Measurements from ENCODE around the gene PRMT7. TPM values are rescaled to one million over a fixed set of nuclear protein-coding genes. Genes with fewer than 3 reads are reported as not detected.

PRMT7 gene
- total and polyA plus RNA-seq, 2 of the 8 experiments (the other 6 are each of a cell fraction or from before 2014, with no cell fraction given) = 48.2 to 49.3 TPM

DNA sequence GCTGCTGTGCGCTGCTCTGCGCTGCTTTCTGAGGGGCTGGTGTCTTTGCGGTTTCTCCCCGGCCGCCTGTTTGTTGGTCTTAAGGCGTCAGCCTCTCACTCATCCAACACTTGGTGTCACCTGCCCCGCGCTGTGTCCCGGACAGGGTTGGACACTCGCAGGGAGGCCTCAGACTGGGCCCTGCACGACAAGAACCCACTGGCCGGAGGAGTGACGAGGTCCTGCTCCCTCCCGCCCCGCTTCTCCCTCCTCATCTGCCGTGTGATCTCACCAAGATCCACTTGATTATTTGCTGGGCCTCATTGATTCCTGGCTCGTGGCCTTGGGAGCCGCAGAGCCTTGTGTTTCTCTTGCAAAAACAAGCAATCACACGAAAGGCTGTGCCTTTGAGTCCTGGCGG, 56.6 kb downstream of the PRMT7 start:
- no peak overlapping the region for H3K23ac ChIP-seq (ENCODE audit: insufficient read length)
- no peak overlapping the region; the same call in 1 of the 2 replicates for H3K18ac ChIP-seq (ENCODE audit: extremely low read depth, low read length)
- no peak overlapping the region for H4K91ac ChIP-seq (replicated peaks; ENCODE audit: insufficient read length, low read length)
- H3K14ac ChIP-seq (ENCODE audit: insufficient read length) = no peak overlapping the region
- H3K9ac ChIP-seq (replicated peaks in 1 of 4; ENCODE audit: extremely low read depth in 1 of 4, low read depth in 3 of 4, low read length in 3 of 4) = no peak overlapping the region
- H4K5ac ChIP-seq (ENCODE audit: insufficient read length, low read depth, low read length) = no peak overlapping the region
- H3K23me2 ChIP-seq (ENCODE audit: low read depth, low read length) = no peaks in the 10 kb centered on the region
- no peak overlapping the region for H2BK15ac ChIP-seq (ENCODE audit: low read length)
- DNase-seq (ENCODE audit: low read depth in 1 of 2, low spot score in 2 of 2) (no peak), FAIRE-seq (no peak)
- POLR2A ChIA-PET (ENCODE audit: partially characterized antibody) = no interaction called here
- 85% methylated on average over 18 of the region's 20 CpGs; no CpG with 5 or more reads in 1 of the 2 experiments for WGBS, 2 experiments (ENCODE audit: extremely low coverage in 1 of 2, insufficient coverage in 1 of 2, insufficient read length in 1 of 2, insufficient replicate concordance in 2 of 2, low coverage in 1 of 2, low lambda C conversion rate in 2 of 2, missing lambda C conversion rate in 1 of 2)
- H3K27me3 ChIP-seq (replicated peaks in 1 of 4; ENCODE audit: control insufficient read depth in 3 of 4, extremely low read depth in 1 of 4, insufficient read depth in 3 of 4, low read length in 3 of 4) = no peaks in the 10 kb centered on the region
- H3K4me1 ChIP-seq (replicated peaks in 1 of 4; ENCODE audit: control insufficient read depth in 3 of 4, insufficient read depth in 4 of 4, low read length in 3 of 4) = peaks cover 0 to 4% (median 3%) of the 10 kb centered on the region in 4 experiments; a peak in 3 of 7 replicates
- H2BK5ac ChIP-seq (ENCODE audit: low read depth, low read length) = no peak overlapping the region
- H3K9me3 ChIP-seq (ENCODE audit: insufficient read depth in 2 of 2, low read depth in 1 of 2, low read length in 1 of 2) = no peaks in the 10 kb centered on the region
- H3K79me2 ChIP-seq (ENCODE audit: control insufficient read depth in 1 of 2, insufficient read depth in 2 of 2, low read length in 2 of 2) = no peaks in the 10 kb centered on the region
- H2BK12ac ChIP-seq (ENCODE audit: low read depth, low read length) = peak overlapping the region; percentile 60; the same call in 1 of the 2 replicates
- no peaks in the 10 kb centered on the region for H4K20me1 ChIP-seq (replicated peaks in 1 of 2; ENCODE audit: control insufficient read depth in 1 of 2, insufficient read depth in 2 of 2, low read length in 2 of 2)
- CTCF ChIA-PET (ENCODE audit: partially characterized antibody) = interaction anchor here (0.6 to 14.3 kb wide), 25 partner anchors 7 to 987 kb away, joined by 3 to 221 read pairs (median 5); partner anchors contain the start of gene SMPD3
- H3K4me3 ChIP-seq (ENCODE audit: extremely low read depth in 1 of 4, insufficient read depth in 2 of 4, low read depth in 3 of 4, low read length in 4 of 4) = no peak overlapping the region
- no peaks in the 10 kb centered on the region for H3K79me1 ChIP-seq (ENCODE audit: low read depth, low read length)
- no peak overlapping the region for H3K4me2 ChIP-seq (ENCODE audit: insufficient read depth in 1 of 2, low read depth in 2 of 2, low read length in 2 of 2)
- peak overlapping the region; percentile 33 for H2BK120ac ChIP-seq (replicated peaks; ENCODE audit: low read depth, low read length)
- H2AFZ ChIP-seq (ENCODE audit: low read length) = peak overlapping the region; percentile 55; the same call in 1 of the 2 replicates
- no peak overlapping the region for H4K8ac ChIP-seq (ENCODE audit: extremely low read depth, insufficient read depth, low read length)
- no peak overlapping the region for H3K4ac ChIP-seq (replicated peaks; ENCODE audit: insufficient read length, low read depth, low read length)
- no peaks in the 10 kb centered on the region for H3K36me3 ChIP-seq (ENCODE audit: control insufficient read depth in 2 of 4, insufficient read depth in 4 of 4, low read length in 3 of 4)
- TF ChIP-seq SRF (IDR thresholded peaks at IDR 0.05; ENCODE audit: low read depth, low read length) (no peak), POLR2A (IDR thresholded peaks at IDR 0.05; ENCODE audit: control extremely low read depth in 1 of 2, low read depth in 2 of 2, low read length in 2 of 2) (no peak), KDM1A (IDR thresholded peaks at IDR 0.05; ENCODE audit: borderline replicate concordance, low read length) (no peak), RXRA (IDR thresholded peaks at IDR 0.05; ENCODE audit: insufficient read depth, low read depth, low read length) (no peak), EP300 (IDR thresholded peaks at IDR 0.05; ENCODE audit: borderline replicate concordance in 1 of 2, low read depth in 2 of 2, low read length in 2 of 2) (no peak), SAP30 (IDR thresholded peaks at IDR 0.05; ENCODE audit: insufficient read depth, insufficient replicate concordance, low read length) (no peak), SIX5 (IDR thresholded peaks at IDR 0.05; ENCODE audit: low read depth, low read length) (no peak), HDAC6 (IDR thresholded peaks at IDR 0.05; ENCODE audit: low read depth, low read length) (no peak), RNF2 (IDR thresholded peaks at IDR 0.05; ENCODE audit: borderline replicate concordance, low read depth, low read length, missing control alignments, poor library complexity, severe bottlenecking) (no peak), JUND (IDR thresholded peaks at IDR 0.05; ENCODE audit: low read length) (no peak), JUN (IDR thresholded peaks at IDR 0.05; ENCODE audit: low read depth, low read length) (no peak), GTF2F1 (IDR thresholded peaks at IDR 0.05; ENCODE audit: borderline replicate concordance, low read depth, low read length) (no peak), TAF1 (IDR thresholded peaks at IDR 0.05; ENCODE audit: low read depth, low read length) (no peak), CREB1 (IDR thresholded peaks at IDR 0.05) (no peak), KDM5A (IDR thresholded peaks at IDR 0.05; ENCODE audit: low read length) (no peak)
- no peak overlapping the region for H2AK5ac ChIP-seq (ENCODE audit: low read depth, low read length)
- no peak overlapping the region for H3K27ac ChIP-seq (ENCODE audit: low read depth, low read length)
- H2BK20ac ChIP-seq (ENCODE audit: low read length) = peak overlapping the region; percentile 61; the same call in 1 of the 2 replicates
- no peak overlapping the region for H3K56ac ChIP-seq (replicated peaks; ENCODE audit: insufficient read length, low read depth, low read length)
